Testis (tissue), 3 donors: ENCODE results near the gene NDUFA9. TPM values are rescaled to one million over a fixed set of nuclear protein-coding genes. Genes with fewer than 3 reads are reported as not detected.

ENCODE experiments used
- DNase-seq: peaks from one replicate; pipeline ENCODE4 v3.0.0-alpha.2; 2019
- H3K27ac ChIP-seq, 2 donors: fragments of 200-600 bp; sonication (generic); one replicate each; pipeline ENCODE4 v1.5.1; 2019
- H3K27me3 ChIP-seq: fragments of 200-600 bp; sonication (generic); one replicate; pipeline ENCODE4 v1.5.1; 2019
- H3K36me3 ChIP-seq: fragments of 200-600 bp; sonication (generic); one replicate; pipeline ENCODE4 v1.5.1; 2017; ENCODE audit warnings: low read depth; ENCODE audit errors: missing control alignments
- H3K4me1 ChIP-seq: fragments of 200-600 bp; sonication (generic); one replicate; pipeline ENCODE4 v1.5.1; 2019
- H3K4me3 ChIP-seq, 2 donors: fragments of 200-600 bp; sonication (generic); one replicate each; pipeline ENCODE4 v1.5.1; 2017 to 2019
- H3K9me3 ChIP-seq: fragments of 200-600 bp; sonication (generic); one replicate; pipeline ENCODE4 v1.5.1; 2017
- CTCF ChIP-seq, 3 experiments: fragments of 450-650 bp in 2 of 3; fragments of 200-600 bp in 1 of 3; sonication (generic) in 1 of 3; IDR thresholded peaks; one replicate each; pipeline ENCODE4 v1.5.1; 2016 to 2019; ENCODE audit warnings: antibody characterized with exemption in 3 of 3, mild to moderate bottlenecking in 2 of 3, moderate library complexity in 1 of 3
- POLR2A ChIP-seq: fragments of 450-650 bp; IDR thresholded peaks from one replicate; pipeline ENCODE4 v1.6.1; 2017; ENCODE audit warnings: antibody characterized with exemption, mild to moderate bottlenecking, moderate library complexity
- WGBS, 2 donors: methylation state at CpG; one replicate each; pipeline ENCODE4 v1.1.5; 2018; 5-methylcytosine and 5-hydroxymethylcytosine counted together
- intact Hi-C: fragments of 100-400 bp; cut with DNase I; formaldehyde crosslinking; loops from one replicate; pipeline ENCODE4 v1.15.1; 2023; ENCODE audit warnings: low total_unique reads
- polyA plus RNA-seq: library from polyadenylated mRNA; stranded (reverse); fragments of 350-450 nt; fragmentation: Illumina TruSeq; extraction: RNeasy Lipid Tissue Mini Kit (QIAGEN cat#74804); gene quantifications from one replicate; pipeline ENCODE4 v1.2.3, GENCODE V29; 2014; ENCODE audit warnings: low read depth, low replicate concordance; ENCODE audit not compliant: insufficient read depth
- total RNA-seq, 2 donors: library from RNA; depleted of rRNA; stranded (reverse); fragments of >200 nt; gene quantifications; one replicate each; pipeline ENCODE4 v1.2.3, GENCODE V29; 2016

NDUFA9 gene
- total and polyA plus RNA-seq, 3 donors from 2014 or later = 19.0 to 46.7 (median 23.4) TPM

DNA sequence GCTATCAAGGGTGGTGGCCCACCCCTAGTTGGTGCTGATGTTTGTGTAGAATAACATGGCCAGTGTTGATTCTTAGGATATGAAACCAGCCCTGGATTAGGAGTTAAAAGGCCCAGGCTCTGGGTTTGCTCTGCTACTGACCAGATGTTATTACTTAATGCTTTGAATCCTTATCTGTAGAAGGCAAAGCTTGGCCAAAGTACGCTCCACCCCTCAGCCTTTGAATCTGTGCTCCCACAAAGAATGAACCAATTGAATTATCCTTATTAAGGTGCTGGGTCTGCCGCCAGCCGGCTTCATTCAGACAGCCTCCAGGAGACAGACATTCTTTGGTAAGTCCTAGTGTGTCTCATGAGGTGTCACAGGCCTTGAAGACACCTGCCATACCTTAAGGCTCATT lies 41.9 kb upstream of the NDUFA9 start:
- Histone ChIP-seq H3K9me3 (no peaks in the 10 kb centered on the region), H3K4me1 (peaks cover 2% of the 10 kb centered on the region), H3K4me3 (no peak overlapping the region), H3K36me3 (no peaks in the 10 kb centered on the region), H3K27ac (no peak overlapping the region), H3K27me3 (no peaks in the 10 kb centered on the region)
- no peak for DNase-seq
- TF ChIP-seq POLR2A (no peak), CTCF (IDR thresholded peaks at IDR 0.05) (no peak)
- WGBS, 2 donors = 50 to 73% methylated on average over 3 of the region's 3 CpGs
- intact Hi-C loops = no loop called here

DNA sequence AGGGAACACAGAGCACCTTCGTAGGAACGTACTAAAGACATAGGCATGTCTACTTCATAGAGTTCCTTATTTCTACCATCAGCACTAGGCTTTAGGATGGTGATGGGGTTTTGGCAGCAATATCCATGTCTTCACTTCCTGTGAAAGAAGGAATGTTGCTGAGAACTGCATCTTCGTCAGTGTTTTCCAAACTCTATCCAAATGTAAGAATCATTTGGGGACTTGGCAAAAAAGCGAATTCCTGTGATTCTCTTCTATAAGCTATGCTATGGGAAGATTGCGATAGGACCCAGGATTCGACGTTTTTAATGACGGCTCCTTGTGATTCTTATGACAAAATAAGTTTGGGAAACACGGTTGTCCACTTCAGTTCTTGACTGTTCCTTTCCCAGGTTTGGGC lies 39.8 kb upstream of the NDUFA9 start:
- intact Hi-C loops = no loop called here
- no peak overlapping the region for H3K27ac ChIP-seq
- no peaks in the 10 kb centered on the region for H3K9me3 ChIP-seq
- TF ChIP-seq CTCF (IDR thresholded peaks at IDR 0.05) = no peak
- TF ChIP-seq POLR2A = no peak
- 90 to 92% methylated on average over 9 of the region's 9 CpGs for WGBS, 2 donors
- H3K4me3 ChIP-seq = no peak overlapping the region
- peaks cover 2% of the 10 kb centered on the region for H3K4me1 ChIP-seq
- no peak for DNase-seq
- H3K27me3 ChIP-seq = no peaks in the 10 kb centered on the region
- H3K36me3 ChIP-seq = no peaks in the 10 kb centered on the region

GRCh38 chr12:4610481-4610880 lies 38.4 kb upstream of the NDUFA9 start:
- no peak for DNase-seq
- Histone ChIP-seq H3K4me1 (peaks cover 2% of the 10 kb centered on the region), H3K27ac (no peak overlapping the region), H3K36me3 (no peaks in the 10 kb centered on the region), H3K9me3 (no peaks in the 10 kb centered on the region), H3K4me3 (no peak overlapping the region), H3K27me3 (no peaks in the 10 kb centered on the region)
- no peak for TF ChIP-seq POLR2A
- TF ChIP-seq CTCF (IDR thresholded peaks at IDR 0.05) = no peak
- intact Hi-C loops = no loop called here
- 67 to 74% methylated on average over 4 of the region's 4 CpGs for WGBS, 2 donors

GRCh38 chr12:4615667-4616066 lies 33.2 kb upstream of the NDUFA9 start:
- no peak overlapping the region for H3K4me3 ChIP-seq
- H3K4me1 ChIP-seq = no peaks in the 10 kb centered on the region
- 85 to 87% methylated on average over 9 of the region's 9 CpGs for WGBS, 2 donors
- no peak for DNase-seq
- H3K36me3 ChIP-seq = no peaks in the 10 kb centered on the region
- TF ChIP-seq POLR2A = no peak
- no peak for TF ChIP-seq CTCF (IDR thresholded peaks at IDR 0.05)
- H3K27ac ChIP-seq = no peak overlapping the region
- H3K27me3 ChIP-seq = no peaks in the 10 kb centered on the region
- no peaks in the 10 kb centered on the region for H3K9me3 ChIP-seq
- intact Hi-C loops = no loop called here

DNA sequence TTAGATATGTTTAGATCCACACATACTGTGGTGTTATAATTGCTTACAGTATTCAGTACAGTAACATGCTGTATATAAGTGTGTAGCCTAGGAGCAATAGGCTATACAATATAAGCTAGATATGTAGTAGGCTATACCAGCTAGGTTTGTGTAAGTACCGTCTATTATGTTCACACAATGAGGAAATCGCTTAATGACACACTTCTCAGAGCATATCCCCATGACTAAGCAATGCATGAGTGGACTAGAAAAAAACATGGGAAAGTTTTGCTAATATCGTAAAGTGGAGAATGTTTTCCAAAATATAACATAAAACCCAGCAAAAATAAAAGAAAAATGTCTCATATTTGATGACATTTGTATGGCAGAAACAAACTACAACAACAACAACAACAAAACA lies 27.4 kb upstream of the NDUFA9 start:
- no peaks in the 10 kb centered on the region for H3K9me3 ChIP-seq
- no peak for DNase-seq
- intact Hi-C loops = no loop called here
- no peak overlapping the region for H3K27ac ChIP-seq
- no peaks in the 10 kb centered on the region for H3K36me3 ChIP-seq
- H3K27me3 ChIP-seq = no peaks in the 10 kb centered on the region
- H3K4me3 ChIP-seq = no peak overlapping the region
- H3K4me1 ChIP-seq = no peaks in the 10 kb centered on the region
- TF ChIP-seq CTCF (IDR thresholded peaks at IDR 0.05) (no peak), POLR2A (no peak)
- 93 to 96% methylated on average over 3 of the region's 3 CpGs for WGBS, 2 donors
